ENCODE data around the gene TCF7L1. TPM values are rescaled to one million over a fixed set of nuclear protein-coding genes. Genes with fewer than 3 reads are reported as not detected.

Gene TCF7L1
- total and polyA plus RNA-seq, 9 of the 15 experiments (the other 6 are each of a cell fraction or from before 2014, with no cell fraction given) = 0.03 to 0.11 (median 0.07) TPM; not detected in 5

DNA sequence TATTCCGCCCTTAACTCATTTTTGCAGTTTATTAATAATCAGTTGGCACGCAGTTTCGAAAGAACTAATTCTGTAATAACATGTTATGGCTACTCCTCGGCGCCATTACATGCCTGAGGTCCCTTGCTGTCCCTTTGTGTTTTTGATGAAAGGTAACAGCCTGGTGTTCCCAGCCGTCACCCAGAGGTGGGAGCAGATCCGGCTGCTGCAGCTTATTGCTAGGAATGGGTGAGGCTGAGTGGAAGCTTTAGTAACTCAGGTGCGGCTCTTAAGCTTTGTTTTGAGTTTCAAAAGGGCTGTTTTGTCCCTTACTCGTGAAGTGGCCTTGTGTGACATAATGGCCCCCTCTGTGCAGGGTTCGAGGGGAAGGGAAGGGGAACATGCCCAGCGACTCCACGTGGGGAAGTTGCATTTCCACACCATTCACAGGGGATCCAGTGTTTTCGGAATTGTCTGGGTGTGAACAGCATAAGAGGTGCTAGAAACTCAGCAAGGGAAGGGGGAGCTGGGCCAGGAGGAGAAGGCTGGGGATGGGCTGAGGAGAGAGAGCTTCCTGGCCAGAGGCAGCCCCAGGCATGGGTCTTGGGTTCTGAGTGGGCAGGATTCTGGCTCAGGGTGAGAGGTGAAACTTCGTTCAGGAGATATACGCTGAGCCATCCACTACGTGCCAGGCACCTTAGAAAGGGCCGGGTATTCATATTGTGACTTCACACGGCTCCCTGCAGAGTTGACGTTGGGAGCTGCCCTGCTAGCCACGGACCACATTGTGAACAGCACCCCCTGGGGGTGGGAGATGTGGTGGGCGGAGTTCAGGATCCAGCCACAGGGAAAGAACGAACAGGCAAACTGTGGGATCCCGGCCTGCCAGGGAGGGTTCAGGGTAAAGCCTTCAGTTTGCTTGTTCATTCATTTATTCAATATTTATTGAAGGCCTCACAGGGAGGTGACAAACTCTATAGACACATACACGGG is 110.2 kb downstream of the TCF7L1 start (continued):
- TF ChIP-seq RUNX1 (IDR thresholded peaks at IDR 0.05; ENCODE audit: low read depth) (no peak), ZNF408 (CRISPR knock-in tag; IDR thresholded peaks at IDR 0.05; ENCODE audit: low read depth) (no peak), CBX5 (IDR thresholded peaks at IDR 0.05; ENCODE audit: borderline replicate concordance, low read depth) (no peak), SRSF9 (IDR thresholded peaks at IDR 0.05; ENCODE audit: borderline replicate concordance, low read depth, low read length) (no peak), LARP7 (IDR thresholded peaks at IDR 0.05) (no peak), KDM2B (CRISPR knock-in tag; IDR thresholded peaks at IDR 0.05) (no peak), RAD21 (CRISPR knock-in tag; conservative IDR thresholded peaks at IDR 0.05 in 1 of 2, IDR thresholded peaks at IDR 0.05 in 1 of 2) (peak; percentile 13 to 58; a peak in 2 of 4 replicates), NBN (IDR thresholded peaks at IDR 0.05; ENCODE audit: low read depth) (no peak), CAMTA2 (CRISPR knock-in tag; conservative IDR thresholded peaks at IDR 0.05) (no peak), CREM (IDR thresholded peaks at IDR 0.05; ENCODE audit: low read depth) (peak; percentile 28; the same call in 1 of the 2 replicates), BCOR (IDR thresholded peaks at IDR 0.05) (no peak), CEBPB (tag; IDR thresholded peaks at IDR 0.05) (no peak), HDAC6 (IDR thresholded peaks at IDR 0.05; ENCODE audit: low read depth, low read length) (no peak), ZNF766 (CRISPR knock-in tag; conservative IDR thresholded peaks at IDR 0.05) (no peak), NR2C1 (IDR thresholded peaks at IDR 0.05) (no peak), NR2C1 (tag; IDR thresholded peaks at IDR 0.05) (no peak), KHSRP (IDR thresholded peaks at IDR 0.05) (no peak), OTX1 (CRISPR knock-in tag; IDR thresholded peaks at IDR 0.05) (no peak), ZNF354B (CRISPR knock-in tag; IDR thresholded peaks at IDR 0.05) (no peak), EZH2 (IDR thresholded peaks at IDR 0.05; ENCODE audit: borderline replicate concordance, low read depth, low read length) (no peak), ZNF695 (CRISPR knock-in tag; IDR thresholded peaks at IDR 0.05) (no peak), L3MBTL2 (IDR thresholded peaks at IDR 0.05) (no peak), ZKSCAN3 (CRISPR knock-in tag; IDR thresholded peaks at IDR 0.05) (no peak)
- TF ChIP-seq, protein P1, sequence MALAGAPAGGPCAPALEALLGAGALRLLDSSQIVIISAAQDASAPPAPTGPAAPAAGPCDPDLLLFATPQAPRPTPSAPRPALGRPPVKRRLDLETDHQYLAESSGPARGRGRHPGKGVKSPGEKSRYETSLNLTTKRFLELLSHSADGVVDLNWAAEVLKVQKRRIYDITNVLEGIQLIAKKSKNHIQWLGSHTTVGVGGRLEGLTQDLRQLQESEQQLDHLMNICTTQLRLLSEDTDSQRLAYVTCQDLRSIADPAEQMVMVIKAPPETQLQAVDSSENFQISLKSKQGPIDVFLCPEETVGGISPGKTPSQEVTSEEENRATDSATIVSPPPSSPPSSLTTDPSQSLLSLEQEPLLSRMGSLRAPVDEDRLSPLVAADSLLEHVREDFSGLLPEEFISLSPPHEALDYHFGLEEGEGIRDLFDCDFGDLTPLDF (CRISPR knock-in tag; IDR thresholded peaks at IDR 0.05) = no peak
- TF ChIP-seq, protein P2, sequence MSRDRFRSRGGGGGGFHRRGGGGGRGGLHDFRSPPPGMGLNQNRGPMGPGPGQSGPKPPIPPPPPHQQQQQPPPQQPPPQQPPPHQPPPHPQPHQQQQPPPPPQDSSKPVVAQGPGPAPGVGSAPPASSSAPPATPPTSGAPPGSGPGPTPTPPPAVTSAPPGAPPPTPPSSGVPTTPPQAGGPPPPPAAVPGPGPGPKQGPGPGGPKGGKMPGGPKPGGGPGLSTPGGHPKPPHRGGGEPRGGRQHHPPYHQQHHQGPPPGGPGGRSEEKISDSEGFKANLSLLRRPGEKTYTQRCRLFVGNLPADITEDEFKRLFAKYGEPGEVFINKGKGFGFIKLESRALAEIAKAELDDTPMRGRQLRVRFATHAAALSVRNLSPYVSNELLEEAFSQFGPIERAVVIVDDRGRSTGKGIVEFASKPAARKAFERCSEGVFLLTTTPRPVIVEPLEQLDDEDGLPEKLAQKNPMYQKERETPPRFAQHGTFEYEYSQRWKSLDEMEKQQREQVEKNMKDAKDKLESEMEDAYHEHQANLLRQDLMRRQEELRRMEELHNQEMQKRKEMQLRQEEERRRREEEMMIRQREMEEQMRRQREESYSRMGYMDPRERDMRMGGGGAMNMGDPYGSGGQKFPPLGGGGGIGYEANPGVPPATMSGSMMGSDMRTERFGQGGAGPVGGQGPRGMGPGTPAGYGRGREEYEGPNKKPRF (IDR thresholded peaks at IDR 0.05; ENCODE audit: low read depth, low read length) = no peak
- TF ChIP-seq, protein P3, sequence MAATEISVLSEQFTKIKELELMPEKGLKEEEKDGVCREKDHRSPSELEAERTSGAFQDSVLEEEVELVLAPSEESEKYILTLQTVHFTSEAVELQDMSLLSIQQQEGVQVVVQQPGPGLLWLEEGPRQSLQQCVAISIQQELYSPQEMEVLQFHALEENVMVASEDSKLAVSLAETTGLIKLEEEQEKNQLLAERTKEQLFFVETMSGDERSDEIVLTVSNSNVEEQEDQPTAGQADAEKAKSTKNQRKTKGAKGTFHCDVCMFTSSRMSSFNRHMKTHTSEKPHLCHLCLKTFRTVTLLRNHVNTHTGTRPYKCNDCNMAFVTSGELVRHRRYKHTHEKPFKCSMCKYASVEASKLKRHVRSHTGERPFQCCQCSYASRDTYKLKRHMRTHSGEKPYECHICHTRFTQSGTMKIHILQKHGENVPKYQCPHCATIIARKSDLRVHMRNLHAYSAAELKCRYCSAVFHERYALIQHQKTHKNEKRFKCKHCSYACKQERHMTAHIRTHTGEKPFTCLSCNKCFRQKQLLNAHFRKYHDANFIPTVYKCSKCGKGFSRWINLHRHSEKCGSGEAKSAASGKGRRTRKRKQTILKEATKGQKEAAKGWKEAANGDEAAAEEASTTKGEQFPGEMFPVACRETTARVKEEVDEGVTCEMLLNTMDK (IDR thresholded peaks at IDR 0.05; ENCODE audit: borderline replicate concordance, insufficient read depth, low read depth, low read length, poor library complexity, severe bottlenecking) = peak; percentile 78

All from K562 (cell line).